ENCODE results near the gene BCAR3.

GRCh38 chr1:93638981-93639380, 42.7 kb downstream of the BCAR3 start:
- TF ChIP-seq BHLHE40 (IDR thresholded peaks at IDR 0.05; ENCODE audit: low read depth, low read length) (no peak), CTCF (IDR thresholded peaks at IDR 0.05) (no peak), POLR2A (IDR thresholded peaks at IDR 0.05; ENCODE audit: low read length) (no peak), CHD2 (IDR thresholded peaks at IDR 0.05; ENCODE audit: low read length, partially characterized antibody) (no peak), MYC (IDR thresholded peaks at IDR 0.05; ENCODE audit: borderline replicate concordance, low read length) (no peak), MAX (IDR thresholded peaks at IDR 0.05) (no peak), EP300 (IDR thresholded peaks at IDR 0.05) (no peak)

Measured in A549 (cell line).